ENCODE data around the gene WDR88. TPM values are rescaled to one million over a fixed set of nuclear protein-coding genes. Genes with fewer than 3 reads are reported as not detected.

The WDR88 gene
- total RNA-seq, 1 donor from 2014 or later, result not detected

DNA sequence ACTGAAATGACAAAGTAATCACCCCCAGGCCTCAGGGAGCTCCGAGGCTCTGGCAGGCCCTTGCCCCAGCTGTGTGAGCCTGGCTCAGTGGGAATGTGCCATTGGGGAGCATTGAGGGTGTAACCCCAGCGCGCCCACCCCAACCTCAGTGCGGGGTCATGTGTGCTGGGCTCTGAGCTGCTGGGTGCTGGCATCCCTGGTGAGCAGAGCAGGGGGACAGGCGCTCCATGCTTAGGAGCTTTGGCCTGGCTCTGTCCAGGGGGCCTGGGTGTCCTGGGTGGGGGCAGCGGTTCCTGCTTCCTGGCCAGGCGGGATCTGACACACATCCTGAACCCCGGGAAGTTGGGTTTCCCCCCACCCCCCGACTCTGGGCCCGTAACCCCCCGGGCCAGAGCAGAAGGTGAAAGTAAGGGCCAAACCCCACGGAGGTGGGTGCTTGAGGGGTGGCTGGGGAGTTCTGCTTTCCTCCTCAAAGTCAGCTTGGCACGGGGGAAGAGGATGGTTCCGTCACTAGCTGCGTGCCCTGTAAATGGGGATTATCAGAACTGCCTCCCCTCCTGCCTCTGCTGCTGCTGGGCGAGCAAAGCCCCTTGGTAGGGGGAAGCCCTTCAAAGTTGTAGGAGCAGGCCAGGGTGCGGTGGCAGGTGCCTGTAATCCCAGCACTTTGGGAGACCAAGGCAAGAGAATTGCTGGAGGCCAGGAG lies 63.9 kb downstream of the WDR88 start:
- no peak overlapping the region for H3K27ac ChIP-seq
- TF ChIP-seq, protein P1, sequence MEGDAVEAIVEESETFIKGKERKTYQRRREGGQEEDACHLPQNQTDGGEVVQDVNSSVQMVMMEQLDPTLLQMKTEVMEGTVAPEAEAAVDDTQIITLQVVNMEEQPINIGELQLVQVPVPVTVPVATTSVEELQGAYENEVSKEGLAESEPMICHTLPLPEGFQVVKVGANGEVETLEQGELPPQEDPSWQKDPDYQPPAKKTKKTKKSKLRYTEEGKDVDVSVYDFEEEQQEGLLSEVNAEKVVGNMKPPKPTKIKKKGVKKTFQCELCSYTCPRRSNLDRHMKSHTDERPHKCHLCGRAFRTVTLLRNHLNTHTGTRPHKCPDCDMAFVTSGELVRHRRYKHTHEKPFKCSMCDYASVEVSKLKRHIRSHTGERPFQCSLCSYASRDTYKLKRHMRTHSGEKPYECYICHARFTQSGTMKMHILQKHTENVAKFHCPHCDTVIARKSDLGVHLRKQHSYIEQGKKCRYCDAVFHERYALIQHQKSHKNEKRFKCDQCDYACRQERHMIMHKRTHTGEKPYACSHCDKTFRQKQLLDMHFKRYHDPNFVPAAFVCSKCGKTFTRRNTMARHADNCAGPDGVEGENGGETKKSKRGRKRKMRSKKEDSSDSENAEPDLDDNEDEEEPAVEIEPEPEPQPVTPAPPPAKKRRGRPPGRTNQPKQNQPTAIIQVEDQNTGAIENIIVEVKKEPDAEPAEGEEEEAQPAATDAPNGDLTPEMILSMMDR (IDR thresholded peaks at IDR 0.05), result no peak
- ATAC-seq, result peak; percentile 9
- no peak for DNase-seq
- H3K4me1 ChIP-seq, result peaks cover 9% of the 10 kb centered on the region
- H3K36me3 ChIP-seq, result no peaks in the 10 kb centered on the region
- peaks cover 10% of the 10 kb centered on the region for H3K27me3 ChIP-seq (ENCODE audit: low read depth)
- intact Hi-C loops (cut with DNase I), result no loop called here
- H3K4me3 ChIP-seq, result peak overlapping the region; percentile 60
- H3K9me3 ChIP-seq, result no peaks in the 10 kb centered on the region

DNA sequence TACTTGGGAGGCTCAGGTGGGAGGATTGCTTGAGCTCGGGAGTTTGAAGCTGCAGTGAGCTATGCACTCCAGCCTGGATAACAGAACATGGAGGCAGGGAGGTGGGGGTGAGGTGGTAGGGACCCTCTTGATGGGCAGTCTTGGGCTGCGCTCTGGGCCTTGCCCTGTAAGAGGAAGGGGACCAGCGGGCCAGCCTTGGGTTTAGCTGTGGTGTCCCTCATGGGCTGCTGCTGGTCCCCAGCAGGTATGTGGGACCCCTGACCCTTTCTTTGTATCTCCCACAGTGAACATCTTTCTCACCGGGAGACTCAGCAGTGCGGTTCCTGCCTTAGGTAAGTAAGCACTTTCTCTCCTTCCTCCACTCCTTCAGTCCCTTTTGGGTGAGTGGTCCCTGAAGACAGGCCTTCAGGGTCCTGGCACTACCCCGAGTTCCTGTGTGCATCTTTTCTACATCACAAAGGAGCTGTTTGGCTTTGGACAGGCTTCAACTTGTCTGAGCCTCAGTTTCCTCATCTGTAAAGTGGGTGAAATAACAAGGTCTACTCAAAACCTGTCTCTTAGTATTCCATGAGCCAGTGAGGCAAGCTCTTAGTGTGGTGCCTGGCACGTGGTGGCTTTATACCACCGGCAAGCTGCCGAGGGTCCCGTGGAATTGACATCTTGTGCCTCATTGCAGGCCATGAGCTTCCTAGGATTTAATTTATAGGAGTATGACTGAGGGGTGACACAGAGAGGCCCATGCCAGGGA lies 64.7 kb downstream of the WDR88 start:
- H3K27me3 ChIP-seq (ENCODE audit: low read depth), result peaks cover 10% of the 10 kb centered on the region
- H3K27ac ChIP-seq, result no peak overlapping the region
- peaks cover 9% of the 10 kb centered on the region for H3K4me1 ChIP-seq
- TF ChIP-seq, protein P1 (IDR thresholded peaks at IDR 0.05), result no peak
- H3K9me3 ChIP-seq, result no peaks in the 10 kb centered on the region
- DNase-seq (no peak), ATAC-seq (no peak)
- no peaks in the 10 kb centered on the region for H3K36me3 ChIP-seq
- intact Hi-C loops (cut with DNase I), result no loop called here
- no peak overlapping the region for H3K4me3 ChIP-seq

DNA sequence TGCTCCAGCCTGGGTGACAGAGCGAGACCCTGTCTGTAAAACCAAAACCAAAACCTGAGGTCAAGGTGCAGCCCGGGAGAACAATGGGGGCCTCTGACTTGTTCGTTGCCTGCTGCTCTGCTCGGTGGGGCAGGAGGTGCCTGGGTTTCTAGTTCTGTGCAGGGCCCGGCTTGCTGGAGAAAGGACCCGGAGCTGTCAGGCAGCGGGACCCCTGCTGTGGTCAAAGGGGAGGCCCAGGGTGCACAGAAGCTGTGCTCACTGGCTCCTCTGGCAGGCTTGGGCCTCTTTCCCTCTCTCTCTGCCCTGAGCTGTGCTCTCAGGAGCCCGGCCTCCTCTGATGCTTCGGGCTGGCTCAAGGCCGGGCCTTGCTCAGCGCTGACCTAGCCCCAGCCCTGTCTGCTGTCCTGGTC lies 65.7 kb downstream of the WDR88 start:
- Histone ChIP-seq H3K4me1 (peaks cover 9% of the 10 kb centered on the region), H3K27me3 (ENCODE audit: low read depth) (peaks cover 6% of the 10 kb centered on the region), H3K36me3 (no peaks in the 10 kb centered on the region), H3K9me3 (no peaks in the 10 kb centered on the region), H3K27ac (no peak overlapping the region), H3K4me3 (no peak overlapping the region)
- DNase-seq, result no peak
- TF ChIP-seq, protein P1 (IDR thresholded peaks at IDR 0.05), result no peak
- intact Hi-C loops (cut with DNase I), result no loop called here
- no peak for ATAC-seq

DNA sequence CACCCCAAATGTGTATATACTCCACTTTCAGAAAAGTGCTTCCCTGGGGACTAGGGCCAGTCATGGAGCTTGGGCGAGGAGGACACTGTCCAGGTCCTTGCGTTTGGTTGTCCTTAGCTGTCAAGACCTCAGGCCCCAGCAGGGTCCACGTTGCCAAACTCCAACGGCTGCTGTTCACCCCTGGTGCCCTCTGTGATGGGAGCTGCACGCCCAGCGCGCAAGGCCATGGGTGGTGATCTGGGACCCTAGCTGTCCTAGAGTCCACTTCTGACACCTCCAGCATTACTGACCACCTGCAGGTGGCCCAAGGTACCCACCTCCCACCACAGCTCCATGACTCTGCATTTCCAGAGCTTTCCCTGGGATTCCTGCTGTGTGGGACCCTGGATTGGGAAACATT lies 66.3 kb downstream of the WDR88 start:
- intact Hi-C loops (cut with DNase I), result no loop called here
- DNase-seq, result no peak
- Histone ChIP-seq H3K27ac (no peak overlapping the region), H3K4me3 (no peak overlapping the region), H3K4me1 (peaks cover 9% of the 10 kb centered on the region), H3K27me3 (ENCODE audit: low read depth) (peaks cover 6% of the 10 kb centered on the region), H3K9me3 (no peaks in the 10 kb centered on the region), H3K36me3 (no peaks in the 10 kb centered on the region)
- TF ChIP-seq, protein P1 (IDR thresholded peaks at IDR 0.05), result no peak
- no peak for ATAC-seq

- TF ChIP-seq, protein P1 (IDR thresholded peaks at IDR 0.05), result no peak
- intact Hi-C loops (cut with DNase I), result no loop called here
- Histone ChIP-seq H3K9me3 (no peaks in the 10 kb centered on the region), H3K4me3 (no peak overlapping the region), H3K27ac (no peak overlapping the region), H3K4me1 (peaks cover 5% of the 10 kb centered on the region), H3K27me3 (ENCODE audit: low read depth) (no peaks in the 10 kb centered on the region), H3K36me3 (no peaks in the 10 kb centered on the region)
- ATAC-seq, result no peak
- no peak for DNase-seq
Observed at GRCh38 chr19:33199441-33200265, 67.7 kb downstream of the WDR88 start.
